ENCODE results near the gene ARHGAP20. TPM values are rescaled to one million over a fixed set of nuclear protein-coding genes. Genes with fewer than 3 reads are reported as not detected.

ARHGAP20 gene
- total RNA-seq, 1 donor from 2014 or later: 0.62 TPM

DNA sequence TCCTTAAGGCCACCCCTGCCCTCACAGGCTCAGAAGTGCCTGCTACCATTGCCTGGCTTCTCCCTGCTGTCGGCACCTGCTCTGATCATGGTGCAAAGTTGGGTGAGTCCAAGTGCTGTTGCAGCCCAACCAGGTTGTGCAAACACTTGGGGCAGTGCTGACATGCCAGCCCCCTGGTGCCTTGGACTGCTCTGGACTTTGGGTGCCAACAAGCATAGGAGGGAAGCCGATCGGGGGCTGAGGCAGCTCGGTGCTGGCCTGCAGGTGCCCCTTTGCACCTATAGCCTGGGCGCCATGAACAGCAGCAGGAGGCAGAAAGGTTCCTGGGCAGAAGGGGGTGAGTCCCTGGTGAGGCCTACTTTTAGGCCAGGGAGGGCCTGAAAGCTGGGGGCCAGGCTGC lies 113.0 kb downstream of the ARHGAP20 start:
- no peaks in the 10 kb centered on the region for H3K9me3 Mint-ChIP-seq (ENCODE audit: low read depth)
- no peak overlapping the region for H3K27ac Mint-ChIP-seq (ENCODE audit: unreplicated experiment)
- no peaks in the 10 kb centered on the region for H3K36me3 Mint-ChIP-seq (ENCODE audit: low read depth)
- no peak overlapping the region for H3K4me3 Mint-ChIP-seq (ENCODE audit: unreplicated experiment)
- no peaks in the 10 kb centered on the region for H3K4me1 Mint-ChIP-seq (ENCODE audit: low read depth)
- peaks cover 1% of the 10 kb centered on the region for H3K27me3 Mint-ChIP-seq (ENCODE audit: low read depth)
- DNase-seq (ENCODE audit: low spot score): peak; percentile 68
- TF ChIP-seq, protein P1, sequence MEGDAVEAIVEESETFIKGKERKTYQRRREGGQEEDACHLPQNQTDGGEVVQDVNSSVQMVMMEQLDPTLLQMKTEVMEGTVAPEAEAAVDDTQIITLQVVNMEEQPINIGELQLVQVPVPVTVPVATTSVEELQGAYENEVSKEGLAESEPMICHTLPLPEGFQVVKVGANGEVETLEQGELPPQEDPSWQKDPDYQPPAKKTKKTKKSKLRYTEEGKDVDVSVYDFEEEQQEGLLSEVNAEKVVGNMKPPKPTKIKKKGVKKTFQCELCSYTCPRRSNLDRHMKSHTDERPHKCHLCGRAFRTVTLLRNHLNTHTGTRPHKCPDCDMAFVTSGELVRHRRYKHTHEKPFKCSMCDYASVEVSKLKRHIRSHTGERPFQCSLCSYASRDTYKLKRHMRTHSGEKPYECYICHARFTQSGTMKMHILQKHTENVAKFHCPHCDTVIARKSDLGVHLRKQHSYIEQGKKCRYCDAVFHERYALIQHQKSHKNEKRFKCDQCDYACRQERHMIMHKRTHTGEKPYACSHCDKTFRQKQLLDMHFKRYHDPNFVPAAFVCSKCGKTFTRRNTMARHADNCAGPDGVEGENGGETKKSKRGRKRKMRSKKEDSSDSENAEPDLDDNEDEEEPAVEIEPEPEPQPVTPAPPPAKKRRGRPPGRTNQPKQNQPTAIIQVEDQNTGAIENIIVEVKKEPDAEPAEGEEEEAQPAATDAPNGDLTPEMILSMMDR (IDR thresholded peaks at IDR 0.05): no peak

DNA sequence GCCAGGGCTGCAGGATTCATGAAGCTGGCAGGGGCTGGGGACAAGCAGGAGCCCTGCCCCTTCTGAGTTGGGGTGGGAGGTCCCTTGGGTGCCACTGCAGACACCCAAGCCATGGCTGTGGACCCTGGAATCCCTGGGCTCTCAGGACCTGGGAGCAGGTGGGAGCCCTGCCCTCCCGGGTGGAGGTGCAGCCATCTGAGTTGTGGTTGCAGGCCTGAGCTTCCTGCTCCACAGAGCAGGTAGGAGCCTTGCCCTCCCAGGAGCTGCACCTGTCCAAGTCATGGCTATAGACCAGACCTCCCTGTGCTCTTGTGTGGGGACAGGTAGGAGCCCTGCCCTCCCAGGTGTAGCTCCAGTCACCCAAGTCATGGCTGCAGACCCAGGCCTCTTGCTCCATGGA lies 113.5 kb downstream of the ARHGAP20 start:
- H3K4me1 Mint-ChIP-seq (ENCODE audit: low read depth): no peaks in the 10 kb centered on the region
- H3K4me3 Mint-ChIP-seq (ENCODE audit: unreplicated experiment): no peak overlapping the region
- no peaks in the 10 kb centered on the region for H3K9me3 Mint-ChIP-seq (ENCODE audit: low read depth)
- H3K36me3 Mint-ChIP-seq (ENCODE audit: low read depth): no peaks in the 10 kb centered on the region
- H3K27me3 Mint-ChIP-seq (ENCODE audit: low read depth): peaks cover 1% of the 10 kb centered on the region
- no peak overlapping the region for H3K27ac Mint-ChIP-seq (ENCODE audit: unreplicated experiment)
- TF ChIP-seq, protein P1 (IDR thresholded peaks at IDR 0.05): no peak
- no peak for DNase-seq (ENCODE audit: low spot score)

DNA sequence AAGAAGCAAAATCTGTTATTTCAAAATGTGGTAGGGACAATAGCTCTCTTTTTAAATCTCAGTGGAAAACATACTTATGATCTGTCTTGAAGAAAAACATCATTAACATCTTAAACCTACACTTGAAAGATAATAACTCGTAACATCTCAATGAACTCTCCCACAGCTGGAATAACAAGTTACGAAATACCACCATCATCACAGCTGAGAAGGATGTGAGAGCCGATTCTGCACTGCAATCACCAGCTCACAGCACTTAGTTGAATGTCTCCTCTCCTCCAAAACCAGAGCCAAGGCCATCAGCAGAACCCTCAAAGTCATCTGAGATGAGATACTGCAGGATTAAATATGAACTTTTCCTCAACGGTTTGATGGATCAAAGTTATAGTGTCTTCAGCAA lies 124.3 kb downstream of the ARHGAP20 start:
- Mint-ChIP-seq H3K4me3 (ENCODE audit: unreplicated experiment) (no peak overlapping the region), H3K4me1 (ENCODE audit: low read depth) (no peaks in the 10 kb centered on the region), H3K9me3 (ENCODE audit: low read depth) (no peaks in the 10 kb centered on the region), H3K27me3 (ENCODE audit: low read depth) (no peaks in the 10 kb centered on the region), H3K36me3 (ENCODE audit: low read depth) (no peaks in the 10 kb centered on the region), H3K27ac (ENCODE audit: unreplicated experiment) (no peak overlapping the region)
- TF ChIP-seq, protein P1 (IDR thresholded peaks at IDR 0.05): no peak
- no peak for DNase-seq (ENCODE audit: low spot score)

DNA sequence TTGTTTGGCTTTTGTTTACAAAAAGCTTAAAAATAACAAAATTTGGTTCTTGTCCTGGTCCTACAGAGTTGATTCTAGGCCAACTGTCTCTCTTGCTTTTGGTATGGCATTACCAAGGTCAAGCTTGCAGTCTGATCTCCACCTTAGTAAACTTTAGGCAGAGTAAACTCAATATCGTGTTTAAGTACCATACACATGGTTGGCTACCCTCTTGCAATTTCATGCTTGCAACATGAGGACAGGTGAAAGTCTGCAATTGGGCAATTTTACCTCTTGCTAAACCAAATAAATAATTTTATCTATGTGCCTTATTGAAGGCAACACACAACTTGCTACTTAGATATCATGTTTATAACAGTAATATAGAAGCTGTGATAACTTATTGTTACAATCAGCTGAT lies 125.1 kb downstream of the ARHGAP20 start:
- no peak for DNase-seq (ENCODE audit: low spot score)
- Mint-ChIP-seq H3K27me3 (ENCODE audit: low read depth) (no peaks in the 10 kb centered on the region), H3K4me1 (ENCODE audit: low read depth) (no peaks in the 10 kb centered on the region), H3K27ac (ENCODE audit: unreplicated experiment) (no peak overlapping the region), H3K4me3 (ENCODE audit: unreplicated experiment) (no peak overlapping the region), H3K36me3 (ENCODE audit: low read depth) (no peaks in the 10 kb centered on the region), H3K9me3 (ENCODE audit: low read depth) (no peaks in the 10 kb centered on the region)
- TF ChIP-seq, protein P1 (IDR thresholded peaks at IDR 0.05): no peak

DNA sequence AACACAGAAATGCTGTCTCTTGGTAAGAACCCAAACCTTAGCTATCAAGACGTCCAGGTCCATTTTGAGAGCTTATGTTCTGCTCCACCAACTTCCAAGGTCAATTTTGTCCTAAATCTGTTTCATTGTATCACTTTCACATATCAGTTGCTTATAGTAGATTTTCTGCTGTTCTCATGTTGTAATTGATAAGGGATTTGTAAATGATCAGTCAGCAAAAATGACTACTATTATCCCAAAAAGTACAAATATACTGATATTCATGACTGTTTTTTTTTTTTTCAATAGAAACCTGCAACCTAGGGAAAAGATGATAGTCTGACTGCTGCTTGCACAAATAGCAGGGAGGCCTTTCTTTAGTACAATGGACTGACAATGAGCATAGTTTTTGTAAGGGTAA lies 128.1 kb downstream of the ARHGAP20 start:
- Mint-ChIP-seq H3K9me3 (ENCODE audit: low read depth) (no peaks in the 10 kb centered on the region), H3K4me1 (ENCODE audit: low read depth) (no peaks in the 10 kb centered on the region), H3K27ac (ENCODE audit: unreplicated experiment) (no peak overlapping the region), H3K4me3 (ENCODE audit: unreplicated experiment) (no peak overlapping the region), H3K36me3 (ENCODE audit: low read depth) (peaks cover 2% of the 10 kb centered on the region), H3K27me3 (ENCODE audit: low read depth) (no peaks in the 10 kb centered on the region)
- DNase-seq (ENCODE audit: low spot score): no peak
- TF ChIP-seq, protein P1 (IDR thresholded peaks at IDR 0.05): no peak

Data from chondrocyte (in vitro differentiated cells).